Glomerular visceral epithelial cell (primary cell): ENCODE results near the gene AKAP10.
"Not testable (repeated sequence)": the region's sequence is repeated elsewhere in the genome, so short reads cannot be mapped to it uniquely, and the experiment has no call there.

ENCODE experiments used
- DNase-seq: peaks from one replicate; pipeline ENCODE4 v3.0.0-alpha.2; 2016; ENCODE audit errors: extremely low spot score

Gene AKAP10

GRCh38 chr17:19868079-19868395 is 109.6 kb downstream of the AKAP10 start:
- DNase-seq: no peak

DNA sequence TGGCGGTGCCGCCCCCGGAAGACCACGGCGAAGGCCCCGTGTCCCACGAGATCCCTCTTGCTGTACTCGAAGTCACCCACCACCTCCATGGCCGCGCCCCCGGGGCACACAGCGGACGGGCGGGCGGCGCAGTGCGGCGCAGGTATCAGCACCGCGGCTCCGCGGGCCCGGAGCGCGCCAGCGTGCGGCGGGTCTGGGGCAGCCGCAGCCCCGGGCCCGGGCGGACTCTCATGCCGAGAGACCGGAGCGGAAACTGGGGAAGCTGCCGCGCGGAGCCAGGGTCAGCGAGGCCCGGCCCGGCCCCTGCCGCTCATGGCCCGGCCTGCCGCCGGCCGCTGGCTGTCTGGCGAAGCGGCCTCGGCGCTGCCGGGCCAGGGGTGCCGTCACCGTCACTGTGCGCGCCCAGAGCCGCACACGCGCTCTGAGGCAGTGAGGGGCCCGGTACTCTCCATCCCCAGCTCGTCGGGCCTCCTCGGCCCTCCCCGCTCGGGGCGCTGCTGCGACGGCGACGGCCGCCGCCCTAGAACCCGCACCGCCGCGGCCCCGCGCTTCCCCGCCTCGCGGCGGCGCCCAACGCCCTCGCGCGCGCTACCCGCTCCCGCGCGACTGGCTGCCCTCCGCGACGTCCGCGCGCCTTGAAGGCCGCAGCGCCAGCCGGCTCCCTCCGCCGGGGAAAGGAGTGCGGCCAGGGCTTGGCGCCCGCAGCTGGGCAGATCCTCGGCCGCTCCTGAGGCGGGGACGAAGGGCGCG is 110.1 kb downstream of the AKAP10 start, which contains the start of gene ULK2:
ULK2 (minus strand) TSS at position 608 of the 750 bp plus-strand sequence; CDS start at position 89, 519 bp downstream.
- peak; percentile 56 for DNase-seq

- DNase-seq: peak; percentile 52
Observed at GRCh38 chr17:19867079-19867328, 110.6 kb downstream of the AKAP10 start.

GRCh38 chr17:19865021-19865420 is 112.6 kb downstream of the AKAP10 start:
- DNase-seq: no peak

GRCh38 chr17:19860647-19861177 is 116.9 kb downstream of the AKAP10 start:
- not testable (repeated sequence) for DNase-seq

- no peak for DNase-seq
Observed at GRCh38 chr17:19857640-19858039, 120.0 kb downstream of the AKAP10 start.
